ENCODE measurements around the gene CNOT11. TPM values are rescaled to one million over a fixed set of nuclear protein-coding genes. Genes with fewer than 3 reads are reported as not detected.

The CNOT11 gene
- total RNA-seq, 1 donor from 2014 or later = 73.6 TPM

- Mint-ChIP-seq H3K27ac (no peak overlapping the region), H3K36me3 (ENCODE audit: insufficient read depth) (peaks cover 12% of the 10 kb centered on the region), H3K4me1 (ENCODE audit: low read depth) (peaks cover 25% of the 10 kb centered on the region), H3K27me3 (no peaks in the 10 kb centered on the region), H3K9me3 (ENCODE audit: low read depth) (no peaks in the 10 kb centered on the region), H3K4me3 (ENCODE audit: low read depth) (no peak overlapping the region)
- DNase-seq (ENCODE audit: low spot score, unreplicated experiment) = no peak
- TF ChIP-seq, protein P1, sequence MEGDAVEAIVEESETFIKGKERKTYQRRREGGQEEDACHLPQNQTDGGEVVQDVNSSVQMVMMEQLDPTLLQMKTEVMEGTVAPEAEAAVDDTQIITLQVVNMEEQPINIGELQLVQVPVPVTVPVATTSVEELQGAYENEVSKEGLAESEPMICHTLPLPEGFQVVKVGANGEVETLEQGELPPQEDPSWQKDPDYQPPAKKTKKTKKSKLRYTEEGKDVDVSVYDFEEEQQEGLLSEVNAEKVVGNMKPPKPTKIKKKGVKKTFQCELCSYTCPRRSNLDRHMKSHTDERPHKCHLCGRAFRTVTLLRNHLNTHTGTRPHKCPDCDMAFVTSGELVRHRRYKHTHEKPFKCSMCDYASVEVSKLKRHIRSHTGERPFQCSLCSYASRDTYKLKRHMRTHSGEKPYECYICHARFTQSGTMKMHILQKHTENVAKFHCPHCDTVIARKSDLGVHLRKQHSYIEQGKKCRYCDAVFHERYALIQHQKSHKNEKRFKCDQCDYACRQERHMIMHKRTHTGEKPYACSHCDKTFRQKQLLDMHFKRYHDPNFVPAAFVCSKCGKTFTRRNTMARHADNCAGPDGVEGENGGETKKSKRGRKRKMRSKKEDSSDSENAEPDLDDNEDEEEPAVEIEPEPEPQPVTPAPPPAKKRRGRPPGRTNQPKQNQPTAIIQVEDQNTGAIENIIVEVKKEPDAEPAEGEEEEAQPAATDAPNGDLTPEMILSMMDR (IDR thresholded peaks at IDR 0.05; ENCODE audit: unreplicated experiment) = no peak
Observed at GRCh38 chr2:101300836-101301235, 48.1 kb downstream of the CNOT11 start.

- TF ChIP-seq, protein P1 (IDR thresholded peaks at IDR 0.05; ENCODE audit: unreplicated experiment) = no peak
- no peaks in the 10 kb centered on the region for H3K9me3 Mint-ChIP-seq (ENCODE audit: low read depth)
- DNase-seq (ENCODE audit: low spot score, unreplicated experiment) = no peak
- H3K27me3 Mint-ChIP-seq = no peaks in the 10 kb centered on the region
- no peak overlapping the region for H3K4me3 Mint-ChIP-seq (ENCODE audit: low read depth)
- H3K4me1 Mint-ChIP-seq (ENCODE audit: low read depth) = peaks cover 35% of the 10 kb centered on the region
- no peak overlapping the region for H3K27ac Mint-ChIP-seq
- peaks cover 15% of the 10 kb centered on the region for H3K36me3 Mint-ChIP-seq (ENCODE audit: insufficient read depth)
Observed at GRCh38 chr2:101302016-101302415, 49.3 kb downstream of the CNOT11 start.

GRCh38 chr2:101303688-101304087 is 51.0 kb downstream of the CNOT11 start:
- Mint-ChIP-seq H3K4me3 (ENCODE audit: low read depth) (no peak overlapping the region), H3K27ac (no peak overlapping the region), H3K9me3 (ENCODE audit: low read depth) (no peaks in the 10 kb centered on the region), H3K4me1 (ENCODE audit: low read depth) (peaks cover 39% of the 10 kb centered on the region), H3K36me3 (ENCODE audit: insufficient read depth) (peaks cover 12% of the 10 kb centered on the region), H3K27me3 (no peaks in the 10 kb centered on the region)
- DNase-seq (ENCODE audit: low spot score, unreplicated experiment) = no peak
- TF ChIP-seq, protein P1 (IDR thresholded peaks at IDR 0.05; ENCODE audit: unreplicated experiment) = no peak

GRCh38 chr2:101305035-101305434 is 52.3 kb downstream of the CNOT11 start:
- no peak for DNase-seq (ENCODE audit: low spot score, unreplicated experiment)
- Mint-ChIP-seq H3K36me3 (ENCODE audit: insufficient read depth) (peaks cover 12% of the 10 kb centered on the region), H3K27me3 (no peaks in the 10 kb centered on the region), H3K4me3 (ENCODE audit: low read depth) (no peak overlapping the region), H3K27ac (no peak overlapping the region), H3K4me1 (ENCODE audit: low read depth) (peaks cover 33% of the 10 kb centered on the region), H3K9me3 (ENCODE audit: low read depth) (no peaks in the 10 kb centered on the region)
- TF ChIP-seq, protein P1 (IDR thresholded peaks at IDR 0.05; ENCODE audit: unreplicated experiment) = no peak

DNA sequence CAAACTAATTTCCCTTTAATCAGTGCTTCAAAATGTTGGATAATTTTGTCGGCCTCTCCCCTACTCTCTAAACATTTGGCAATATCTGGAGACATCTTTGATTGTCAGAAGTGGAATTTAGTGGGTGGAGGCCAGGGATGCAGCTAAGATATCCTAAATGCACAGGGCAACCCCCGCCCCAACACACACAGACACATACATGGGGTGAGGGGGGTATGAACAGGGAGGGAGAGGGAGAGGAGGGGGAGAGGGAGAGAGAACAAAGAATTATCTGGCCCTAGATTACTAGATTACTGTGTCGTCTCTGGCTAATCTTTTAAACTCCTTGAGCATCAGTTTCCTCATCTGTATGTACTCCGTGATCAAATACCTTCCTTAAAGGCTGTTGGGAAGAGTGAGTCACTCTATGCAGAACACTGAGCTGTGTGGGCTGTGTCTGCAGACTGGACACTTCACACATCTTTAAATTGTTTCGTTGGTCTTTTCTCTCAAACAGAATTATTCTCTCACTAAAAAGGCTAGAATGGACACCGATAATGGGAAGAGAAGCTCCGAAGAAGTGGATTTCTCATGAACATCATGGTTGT is 52.9 kb downstream of the CNOT11 start:
- TF ChIP-seq, protein P1 (IDR thresholded peaks at IDR 0.05; ENCODE audit: unreplicated experiment) = no peak
- DNase-seq (ENCODE audit: low spot score, unreplicated experiment) = no peak
- Mint-ChIP-seq H3K27me3 (no peaks in the 10 kb centered on the region), H3K27ac (no peak overlapping the region), H3K4me3 (ENCODE audit: low read depth) (peak overlapping the region; percentile 2), H3K36me3 (ENCODE audit: insufficient read depth) (peaks cover 12% of the 10 kb centered on the region), H3K9me3 (ENCODE audit: low read depth) (no peaks in the 10 kb centered on the region), H3K4me1 (ENCODE audit: low read depth) (peaks cover 37% of the 10 kb centered on the region)

All from progenitor cell of endocrine pancreas (in vitro differentiated cells).